ENCODE results near the gene CIAPIN1.

Gene CIAPIN1

DNA sequence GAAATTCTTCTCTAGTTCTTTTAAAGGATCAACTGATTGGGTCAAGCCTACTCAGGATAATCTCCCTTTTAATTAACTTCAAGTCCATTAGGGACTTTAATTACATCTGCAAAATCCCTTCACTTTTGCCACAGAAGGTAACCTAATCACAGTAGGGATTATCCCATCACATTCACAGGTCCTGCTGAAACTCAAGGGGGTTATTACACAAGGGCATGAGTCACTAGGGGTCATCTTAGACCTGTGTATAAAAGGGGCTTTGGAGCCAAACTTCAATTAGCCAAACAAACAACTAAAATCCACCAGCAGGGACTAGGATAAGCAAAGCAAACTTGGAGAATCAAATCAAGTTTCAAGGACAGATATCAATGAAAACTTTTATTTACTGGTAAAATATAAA lies 19.4 kb downstream of the CIAPIN1 start:
- no peak overlapping the region for H3K9ac ChIP-seq (ENCODE audit: low read length)
- H3K27me3 ChIP-seq (ENCODE audit: control insufficient read depth, insufficient read depth, low read length) = no peaks in the 10 kb centered on the region
- peaks cover 9% of the 10 kb centered on the region for H3K36me3 ChIP-seq (ENCODE audit: control insufficient read depth, insufficient read depth, low read length)
- H3K4me1 ChIP-seq (ENCODE audit: control insufficient read depth, insufficient read depth, low read length) = no peaks in the 10 kb centered on the region
- H3K9me3 ChIP-seq (ENCODE audit: control insufficient read depth, low read length) = no peaks in the 10 kb centered on the region
- H3K4me3 ChIP-seq (ENCODE audit: low read length) = no peak overlapping the region

DNA sequence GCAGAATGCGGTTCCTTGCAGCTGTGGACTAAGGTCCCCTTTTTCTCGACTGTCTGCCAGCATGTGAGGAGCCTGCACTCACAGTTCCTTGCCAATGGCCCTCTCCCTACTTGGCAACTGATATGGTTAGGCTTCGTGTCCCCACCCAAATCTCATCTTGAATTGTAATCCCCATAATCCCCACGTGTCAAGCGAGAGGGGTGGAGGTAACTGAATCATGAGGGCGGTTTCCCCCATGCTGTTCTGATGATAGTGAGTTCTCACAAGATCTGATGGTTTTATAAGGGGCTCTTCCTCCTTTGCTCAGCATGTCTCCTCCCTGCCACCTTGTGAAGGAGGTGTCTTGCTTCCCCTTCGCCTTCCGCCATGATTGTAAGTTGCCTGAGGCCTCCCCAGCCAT lies 19.9 kb downstream of the CIAPIN1 start:
- Histone ChIP-seq H3K36me3 (ENCODE audit: control insufficient read depth, insufficient read depth, low read length) (peaks cover 9% of the 10 kb centered on the region), H3K27me3 (ENCODE audit: control insufficient read depth, insufficient read depth, low read length) (no peaks in the 10 kb centered on the region), H3K9ac (ENCODE audit: low read length) (no peak overlapping the region), H3K9me3 (ENCODE audit: control insufficient read depth, low read length) (no peaks in the 10 kb centered on the region), H3K4me1 (ENCODE audit: control insufficient read depth, insufficient read depth, low read length) (no peaks in the 10 kb centered on the region), H3K4me3 (ENCODE audit: low read length) (no peak overlapping the region)

DNA sequence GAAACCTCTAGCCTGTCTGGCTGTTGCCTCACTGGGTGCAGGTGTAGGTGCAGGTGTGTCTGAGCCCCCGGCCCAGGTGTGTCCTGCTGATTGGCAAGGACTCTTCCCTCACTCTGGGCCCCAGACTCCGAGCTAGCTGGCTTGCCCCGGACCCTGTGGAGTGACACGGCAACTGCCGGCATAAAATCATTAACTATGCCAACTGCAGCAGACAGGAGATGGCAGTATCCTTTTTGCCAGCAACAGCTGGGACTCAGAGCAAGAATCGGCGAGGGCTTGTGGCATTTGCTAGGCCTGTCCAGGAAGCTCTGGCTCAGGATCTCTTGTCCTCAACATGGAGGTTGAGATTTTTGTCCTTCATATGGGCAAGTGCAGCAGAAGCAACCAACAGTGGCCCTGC lies 20.8 kb downstream of the CIAPIN1 start:
- Histone ChIP-seq H3K4me3 (ENCODE audit: low read length) (no peak overlapping the region), H3K4me1 (ENCODE audit: control insufficient read depth, insufficient read depth, low read length) (no peaks in the 10 kb centered on the region), H3K9me3 (ENCODE audit: control insufficient read depth, low read length) (no peaks in the 10 kb centered on the region), H3K27me3 (ENCODE audit: control insufficient read depth, insufficient read depth, low read length) (no peaks in the 10 kb centered on the region), H3K36me3 (ENCODE audit: control insufficient read depth, insufficient read depth, low read length) (peaks cover 9% of the 10 kb centered on the region), H3K9ac (ENCODE audit: low read length) (no peak overlapping the region)

DNA sequence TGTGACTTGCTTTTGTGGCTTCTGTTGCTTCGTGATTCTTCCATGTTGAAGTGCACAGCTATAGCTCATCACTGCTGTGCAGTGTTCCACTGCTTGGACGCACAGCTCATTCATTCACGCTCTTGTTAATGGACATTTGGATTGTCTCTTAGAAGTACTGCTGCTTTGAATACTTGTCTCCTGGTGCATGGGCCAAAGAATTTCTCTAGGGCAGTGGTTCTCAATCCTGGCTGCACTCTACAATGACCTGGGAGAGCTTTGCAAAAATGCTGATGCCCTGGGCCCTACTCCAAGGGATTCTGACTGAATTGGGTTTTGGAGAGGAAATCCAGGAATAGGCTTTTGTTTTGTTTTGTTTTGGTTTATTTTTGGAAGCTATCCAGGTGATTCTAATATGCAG lies 22.6 kb downstream of the CIAPIN1 start:
- Histone ChIP-seq H3K4me1 (ENCODE audit: control insufficient read depth, insufficient read depth, low read length) (no peaks in the 10 kb centered on the region), H3K9ac (ENCODE audit: low read length) (no peak overlapping the region), H3K27me3 (ENCODE audit: control insufficient read depth, insufficient read depth, low read length) (no peaks in the 10 kb centered on the region), H3K36me3 (ENCODE audit: control insufficient read depth, insufficient read depth, low read length) (no peaks in the 10 kb centered on the region), H3K4me3 (ENCODE audit: low read length) (no peak overlapping the region), H3K9me3 (ENCODE audit: control insufficient read depth, low read length) (no peaks in the 10 kb centered on the region)

DNA sequence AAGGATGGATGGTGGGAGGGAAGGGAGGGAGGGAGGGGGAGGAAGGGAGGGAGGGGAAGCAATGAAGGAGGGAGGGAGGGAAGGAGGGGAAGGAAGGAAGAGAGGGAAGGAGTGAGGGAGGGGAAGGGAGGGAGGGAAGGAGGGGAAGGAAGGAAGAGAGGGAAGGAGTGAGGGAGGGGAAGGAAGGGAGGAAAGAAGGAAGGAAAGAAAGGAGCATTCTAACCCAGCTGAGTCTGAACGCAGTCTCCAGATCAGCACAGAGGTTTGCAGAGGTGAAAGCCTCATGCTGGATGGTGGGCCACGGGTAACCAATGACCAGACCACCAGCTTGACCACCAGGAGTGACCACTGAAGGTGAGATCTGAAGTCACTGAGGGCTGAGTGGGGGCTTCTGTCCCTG lies 24.0 kb downstream of the CIAPIN1 start:
- Histone ChIP-seq H3K9me3 (ENCODE audit: control insufficient read depth, low read length) (no peaks in the 10 kb centered on the region), H3K9ac (ENCODE audit: low read length) (no peak overlapping the region), H3K36me3 (ENCODE audit: control insufficient read depth, insufficient read depth, low read length) (no peaks in the 10 kb centered on the region), H3K4me1 (ENCODE audit: control insufficient read depth, insufficient read depth, low read length) (peaks cover 10% of the 10 kb centered on the region), H3K27me3 (ENCODE audit: control insufficient read depth, insufficient read depth, low read length) (no peaks in the 10 kb centered on the region), H3K4me3 (ENCODE audit: low read length) (no peak overlapping the region)

DNA sequence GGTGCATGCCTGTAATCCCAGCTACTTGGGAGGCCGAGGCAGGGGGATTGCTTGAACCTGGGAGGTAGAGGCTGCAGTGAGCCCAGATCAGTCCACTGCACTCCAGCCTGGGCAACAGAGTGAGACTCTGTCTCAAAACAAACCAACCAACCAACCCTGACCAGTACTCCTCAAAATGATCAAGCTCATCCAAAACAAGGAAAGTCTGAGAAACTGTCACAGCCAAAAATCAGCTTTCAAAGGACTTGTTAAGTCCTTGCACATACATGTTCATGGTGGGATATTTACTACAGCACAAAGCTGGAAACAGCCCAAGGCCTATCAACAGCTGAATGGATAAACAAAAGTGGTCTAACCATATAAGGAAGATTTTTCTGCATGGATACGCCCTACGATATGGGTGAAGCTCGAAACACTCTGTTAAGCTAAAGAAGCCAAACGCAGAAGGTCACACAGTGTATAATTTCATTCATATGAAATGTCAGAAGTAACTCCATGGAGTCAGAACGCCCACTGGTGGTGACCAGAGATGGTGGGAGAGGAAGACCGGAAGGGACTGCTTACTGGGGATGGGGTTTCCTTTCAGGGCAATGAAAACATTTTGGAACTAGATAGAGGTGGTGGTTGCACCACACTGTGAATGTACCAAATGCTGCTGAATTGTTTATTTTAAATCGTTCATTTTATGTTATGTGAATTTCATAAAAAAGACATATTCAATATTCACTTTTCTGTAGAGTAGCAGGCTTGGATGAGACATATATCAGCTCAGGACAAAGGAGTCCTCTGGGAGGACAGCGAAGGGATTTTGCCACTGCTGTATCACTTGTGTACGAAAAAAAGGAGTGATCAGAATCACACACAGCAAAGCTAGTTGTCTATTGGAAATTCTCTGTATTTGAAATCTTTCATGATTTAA lies 24.9 kb downstream of the CIAPIN1 start:
- H3K9ac ChIP-seq (ENCODE audit: low read length) = no peak overlapping the region
- no peak overlapping the region for H3K4me3 ChIP-seq (ENCODE audit: low read length)
- peaks cover 18% of the 10 kb centered on the region for H3K4me1 ChIP-seq (ENCODE audit: control insufficient read depth, insufficient read depth, low read length)
- H3K27me3 ChIP-seq (ENCODE audit: control insufficient read depth, insufficient read depth, low read length) = no peaks in the 10 kb centered on the region
- no peaks in the 10 kb centered on the region for H3K9me3 ChIP-seq (ENCODE audit: control insufficient read depth, low read length)
- H3K36me3 ChIP-seq (ENCODE audit: control insufficient read depth, insufficient read depth, low read length) = no peaks in the 10 kb centered on the region

DNA sequence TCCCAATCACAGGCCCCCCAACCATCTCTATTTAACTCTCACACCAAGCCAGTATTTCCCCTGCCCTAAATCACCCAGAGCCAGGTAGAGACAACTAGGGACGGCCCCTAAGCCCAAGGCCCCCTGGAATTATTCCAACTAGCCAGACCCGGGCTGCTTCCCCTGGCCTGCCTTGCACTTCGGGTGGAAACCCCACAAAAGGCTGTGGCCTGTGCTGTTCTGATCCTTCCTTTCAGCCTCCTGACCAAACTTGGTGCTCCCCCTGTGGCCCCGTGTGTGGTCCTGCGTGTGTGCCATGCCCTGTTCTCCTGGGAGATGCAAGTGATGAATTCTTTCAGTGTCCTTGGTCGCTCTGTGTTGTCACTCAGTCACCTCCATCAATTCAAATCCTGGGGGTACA lies 27.7 kb downstream of the CIAPIN1 start:
- Histone ChIP-seq H3K4me1 (ENCODE audit: control insufficient read depth, insufficient read depth, low read length) (peaks cover 27% of the 10 kb centered on the region), H3K9ac (ENCODE audit: low read length) (peak overlapping the region; percentile 43), H3K9me3 (ENCODE audit: control insufficient read depth, low read length) (no peaks in the 10 kb centered on the region), H3K4me3 (ENCODE audit: low read length) (no peak overlapping the region), H3K36me3 (ENCODE audit: control insufficient read depth, insufficient read depth, low read length) (no peaks in the 10 kb centered on the region), H3K27me3 (ENCODE audit: control insufficient read depth, insufficient read depth, low read length) (no peaks in the 10 kb centered on the region)

DNA sequence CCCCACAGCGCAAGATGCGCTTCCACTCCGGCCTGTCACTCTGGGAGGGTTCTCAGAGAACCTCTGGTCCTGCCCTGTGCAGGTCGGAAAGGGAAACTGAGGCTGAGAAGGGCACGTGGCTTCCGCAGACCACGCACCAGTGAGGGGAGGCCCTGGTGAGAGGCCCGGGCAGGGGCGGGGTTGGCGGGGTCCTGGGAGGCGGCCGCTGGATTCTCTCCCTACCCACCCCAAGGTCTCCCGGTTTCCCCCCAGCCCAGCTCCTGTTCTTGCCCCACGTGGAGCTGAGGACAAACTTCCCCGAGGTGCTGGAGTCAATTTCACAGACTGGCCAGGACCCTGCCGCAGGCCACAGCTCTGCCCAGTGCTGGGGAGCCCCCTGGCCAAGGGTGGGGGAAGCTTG lies 31.1 kb downstream of the CIAPIN1 start:
- no peak overlapping the region for H3K9ac ChIP-seq (ENCODE audit: low read length)
- H3K36me3 ChIP-seq (ENCODE audit: control insufficient read depth, insufficient read depth, low read length) = no peaks in the 10 kb centered on the region
- H3K4me1 ChIP-seq (ENCODE audit: control insufficient read depth, insufficient read depth, low read length) = peaks cover 27% of the 10 kb centered on the region
- no peak overlapping the region for H3K4me3 ChIP-seq (ENCODE audit: low read length)
- no peaks in the 10 kb centered on the region for H3K9me3 ChIP-seq (ENCODE audit: control insufficient read depth, low read length)
- H3K27me3 ChIP-seq (ENCODE audit: control insufficient read depth, insufficient read depth, low read length) = peaks cover 2% of the 10 kb centered on the region

DNA sequence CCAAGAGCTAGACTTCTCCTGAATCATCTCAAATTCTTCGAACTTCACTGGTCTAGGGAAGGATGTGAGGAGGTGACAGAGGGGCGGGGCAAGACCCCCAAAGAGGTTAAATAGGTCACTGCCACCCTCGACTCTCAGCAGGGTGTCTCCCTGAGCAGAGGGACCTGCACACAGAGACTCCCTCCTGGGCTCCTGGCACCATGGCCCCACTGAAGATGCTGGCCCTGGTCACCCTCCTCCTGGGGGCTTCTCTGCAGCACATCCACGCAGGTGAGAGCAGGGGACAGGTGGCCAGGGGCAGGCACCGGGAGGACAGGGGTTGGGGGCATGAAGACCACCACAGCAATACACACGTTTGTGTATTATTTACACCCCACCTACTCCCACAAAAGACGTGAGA lies 33.5 kb downstream of the CIAPIN1 start:
- Histone ChIP-seq H3K4me1 (ENCODE audit: control insufficient read depth, insufficient read depth, low read length) (peaks cover 28% of the 10 kb centered on the region), H3K4me3 (ENCODE audit: low read length) (no peak overlapping the region), H3K9ac (ENCODE audit: low read length) (no peak overlapping the region), H3K9me3 (ENCODE audit: control insufficient read depth, low read length) (no peaks in the 10 kb centered on the region), H3K27me3 (ENCODE audit: control insufficient read depth, insufficient read depth, low read length) (peaks cover 2% of the 10 kb centered on the region), H3K36me3 (ENCODE audit: control insufficient read depth, insufficient read depth, low read length) (no peaks in the 10 kb centered on the region)

DNA sequence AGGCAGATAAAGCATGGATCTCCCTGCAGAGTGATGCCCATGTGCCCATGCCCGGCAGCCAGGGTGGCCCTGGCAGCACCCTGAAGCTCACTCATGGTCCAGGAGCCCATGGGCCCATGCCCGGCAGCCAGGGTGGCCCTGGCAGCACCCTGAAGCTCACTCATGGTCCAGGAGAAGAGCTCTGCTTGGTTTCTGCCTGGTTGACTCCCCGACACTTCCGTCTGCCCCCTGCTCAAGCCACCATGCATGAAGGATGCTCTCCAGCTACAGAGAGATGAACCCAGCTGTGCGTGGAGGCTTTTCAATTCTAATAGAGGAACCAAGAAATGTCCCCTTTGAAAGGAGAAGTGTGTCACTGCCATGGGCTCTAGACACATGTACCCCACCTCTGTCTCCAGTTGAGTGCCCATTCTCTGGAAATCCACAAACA lies 33.9 kb downstream of the CIAPIN1 start:
- H3K4me1 ChIP-seq (ENCODE audit: control insufficient read depth, insufficient read depth, low read length) = peaks cover 25% of the 10 kb centered on the region
- no peak overlapping the region for H3K4me3 ChIP-seq (ENCODE audit: low read length)
- H3K36me3 ChIP-seq (ENCODE audit: control insufficient read depth, insufficient read depth, low read length) = no peaks in the 10 kb centered on the region
- peaks cover 2% of the 10 kb centered on the region for H3K27me3 ChIP-seq (ENCODE audit: control insufficient read depth, insufficient read depth, low read length)
- H3K9ac ChIP-seq (ENCODE audit: low read length) = no peak overlapping the region
- no peaks in the 10 kb centered on the region for H3K9me3 ChIP-seq (ENCODE audit: control insufficient read depth, low read length)

DNA sequence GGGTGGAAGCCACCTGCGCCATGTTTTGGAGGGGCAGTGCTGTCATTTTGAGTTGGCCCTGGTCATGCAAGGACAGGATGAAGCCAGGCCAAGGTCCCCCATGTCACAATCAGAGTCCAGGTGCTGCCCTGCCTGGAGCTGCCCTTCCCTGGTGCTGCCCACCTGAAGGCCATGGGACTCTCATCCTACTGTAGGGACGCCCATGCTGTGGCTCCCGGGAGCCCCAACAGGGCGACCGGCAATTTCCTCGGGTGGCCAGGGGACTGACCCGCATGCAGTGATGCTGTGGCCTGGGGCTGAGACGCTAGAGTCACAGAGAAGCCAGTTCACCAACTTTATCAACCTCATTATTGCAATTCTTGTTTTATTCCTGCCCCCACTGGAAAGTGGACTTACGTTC lies 34.6 kb downstream of the CIAPIN1 start:
- Histone ChIP-seq H3K4me1 (ENCODE audit: control insufficient read depth, insufficient read depth, low read length) (peaks cover 19% of the 10 kb centered on the region), H3K4me3 (ENCODE audit: low read length) (no peak overlapping the region), H3K9ac (ENCODE audit: low read length) (no peak overlapping the region), H3K27me3 (ENCODE audit: control insufficient read depth, insufficient read depth, low read length) (peaks cover 2% of the 10 kb centered on the region), H3K9me3 (ENCODE audit: control insufficient read depth, low read length) (no peaks in the 10 kb centered on the region), H3K36me3 (ENCODE audit: control insufficient read depth, insufficient read depth, low read length) (no peaks in the 10 kb centered on the region)

DNA sequence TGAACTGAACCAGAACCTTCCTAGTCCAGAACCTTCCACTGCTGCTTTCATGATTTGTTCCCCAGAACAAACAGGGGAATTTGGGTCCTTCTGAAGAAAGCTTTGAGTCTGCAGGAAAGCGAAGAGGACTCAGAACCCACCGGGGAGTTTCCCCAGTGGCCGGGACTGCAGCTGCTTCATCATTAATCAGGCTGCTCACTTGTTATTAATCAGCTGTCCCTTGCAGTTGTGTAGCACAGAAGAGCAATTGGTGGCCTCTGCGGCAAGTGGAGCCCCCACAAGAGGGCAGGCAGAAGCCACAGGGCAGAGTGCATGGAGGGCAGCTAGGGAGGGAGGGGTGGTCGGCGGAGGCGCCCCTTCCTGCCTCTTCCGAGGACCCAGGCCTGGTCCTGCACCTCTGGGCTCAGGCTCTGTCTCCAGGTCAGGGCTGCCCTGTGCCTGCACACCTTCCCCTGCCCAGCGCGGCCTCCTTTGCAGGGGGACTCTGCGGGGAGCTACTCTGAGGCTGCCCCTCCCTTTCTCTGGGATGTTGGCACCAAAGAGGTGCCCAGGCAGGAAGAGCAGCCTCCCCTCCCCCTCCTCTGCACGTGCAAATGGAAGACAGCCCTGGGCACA lies 35.7 kb downstream of the CIAPIN1 start:
- H3K36me3 ChIP-seq (ENCODE audit: control insufficient read depth, insufficient read depth, low read length) = no peaks in the 10 kb centered on the region
- H3K4me1 ChIP-seq (ENCODE audit: control insufficient read depth, insufficient read depth, low read length) = peaks cover 8% of the 10 kb centered on the region
- no peaks in the 10 kb centered on the region for H3K9me3 ChIP-seq (ENCODE audit: control insufficient read depth, low read length)
- peaks cover 2% of the 10 kb centered on the region for H3K27me3 ChIP-seq (ENCODE audit: control insufficient read depth, insufficient read depth, low read length)
- H3K9ac ChIP-seq (ENCODE audit: low read length) = no peak overlapping the region
- H3K4me3 ChIP-seq (ENCODE audit: low read length) = no peak overlapping the region

Measured in mucosa of stomach (tissue), 1 donor.